ENCODE results near the gene ASH1L. TPM values are rescaled to one million over a fixed set of nuclear protein-coding genes. Genes with fewer than 3 reads are reported as not detected.

ASH1L gene
- total and polyA plus RNA-seq, 2 experiments from 2014 or later, result 23.6 to 24.7 TPM

DNA sequence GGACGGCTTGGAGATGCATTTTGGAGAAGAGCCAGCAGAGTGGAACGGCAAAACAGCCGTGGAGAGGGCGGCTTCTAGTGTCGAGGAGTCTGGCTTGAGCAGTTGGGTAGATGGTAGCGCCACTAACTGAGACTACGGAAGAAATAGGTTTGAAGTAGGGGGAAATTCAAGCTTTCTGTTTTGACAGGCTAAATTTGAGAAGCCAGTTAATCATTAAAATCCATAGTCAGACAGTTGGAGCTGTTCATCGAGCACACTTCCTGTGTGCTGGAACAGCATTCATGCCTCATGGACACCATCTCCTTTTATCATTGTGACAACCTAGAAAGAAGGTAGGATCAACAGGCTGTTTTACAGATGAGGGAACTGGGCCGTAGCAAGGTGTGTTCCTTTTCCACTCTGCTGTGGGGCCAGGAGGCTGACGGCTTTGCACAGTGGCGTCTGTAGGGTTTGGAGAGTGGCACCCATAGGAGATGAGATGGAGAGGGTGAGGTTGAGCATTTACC is 258.0 kb downstream of the ASH1L start:
- peaks cover 12% of the 10 kb centered on the region for H3K4me1 Mint-ChIP-seq
- H3K27me3 ChIP-seq (ENCODE audit: insufficient read depth), result no peaks in the 10 kb centered on the region
- H3K79me2 ChIP-seq (replicated peaks; ENCODE audit: insufficient read depth), result peaks cover 8% of the 10 kb centered on the region
- H3K4me3 ChIP-seq, result no peak overlapping the region
- TF ChIP-seq JUNB (IDR thresholded peaks at IDR 0.05; ENCODE audit: unreplicated experiment), result no peak
- TF ChIP-seq, protein P1, sequence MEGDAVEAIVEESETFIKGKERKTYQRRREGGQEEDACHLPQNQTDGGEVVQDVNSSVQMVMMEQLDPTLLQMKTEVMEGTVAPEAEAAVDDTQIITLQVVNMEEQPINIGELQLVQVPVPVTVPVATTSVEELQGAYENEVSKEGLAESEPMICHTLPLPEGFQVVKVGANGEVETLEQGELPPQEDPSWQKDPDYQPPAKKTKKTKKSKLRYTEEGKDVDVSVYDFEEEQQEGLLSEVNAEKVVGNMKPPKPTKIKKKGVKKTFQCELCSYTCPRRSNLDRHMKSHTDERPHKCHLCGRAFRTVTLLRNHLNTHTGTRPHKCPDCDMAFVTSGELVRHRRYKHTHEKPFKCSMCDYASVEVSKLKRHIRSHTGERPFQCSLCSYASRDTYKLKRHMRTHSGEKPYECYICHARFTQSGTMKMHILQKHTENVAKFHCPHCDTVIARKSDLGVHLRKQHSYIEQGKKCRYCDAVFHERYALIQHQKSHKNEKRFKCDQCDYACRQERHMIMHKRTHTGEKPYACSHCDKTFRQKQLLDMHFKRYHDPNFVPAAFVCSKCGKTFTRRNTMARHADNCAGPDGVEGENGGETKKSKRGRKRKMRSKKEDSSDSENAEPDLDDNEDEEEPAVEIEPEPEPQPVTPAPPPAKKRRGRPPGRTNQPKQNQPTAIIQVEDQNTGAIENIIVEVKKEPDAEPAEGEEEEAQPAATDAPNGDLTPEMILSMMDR (conservative IDR thresholded peaks at IDR 0.05; ENCODE audit: low read depth in 2 of 2), result no peak
- TF ChIP-seq, protein P2, sequence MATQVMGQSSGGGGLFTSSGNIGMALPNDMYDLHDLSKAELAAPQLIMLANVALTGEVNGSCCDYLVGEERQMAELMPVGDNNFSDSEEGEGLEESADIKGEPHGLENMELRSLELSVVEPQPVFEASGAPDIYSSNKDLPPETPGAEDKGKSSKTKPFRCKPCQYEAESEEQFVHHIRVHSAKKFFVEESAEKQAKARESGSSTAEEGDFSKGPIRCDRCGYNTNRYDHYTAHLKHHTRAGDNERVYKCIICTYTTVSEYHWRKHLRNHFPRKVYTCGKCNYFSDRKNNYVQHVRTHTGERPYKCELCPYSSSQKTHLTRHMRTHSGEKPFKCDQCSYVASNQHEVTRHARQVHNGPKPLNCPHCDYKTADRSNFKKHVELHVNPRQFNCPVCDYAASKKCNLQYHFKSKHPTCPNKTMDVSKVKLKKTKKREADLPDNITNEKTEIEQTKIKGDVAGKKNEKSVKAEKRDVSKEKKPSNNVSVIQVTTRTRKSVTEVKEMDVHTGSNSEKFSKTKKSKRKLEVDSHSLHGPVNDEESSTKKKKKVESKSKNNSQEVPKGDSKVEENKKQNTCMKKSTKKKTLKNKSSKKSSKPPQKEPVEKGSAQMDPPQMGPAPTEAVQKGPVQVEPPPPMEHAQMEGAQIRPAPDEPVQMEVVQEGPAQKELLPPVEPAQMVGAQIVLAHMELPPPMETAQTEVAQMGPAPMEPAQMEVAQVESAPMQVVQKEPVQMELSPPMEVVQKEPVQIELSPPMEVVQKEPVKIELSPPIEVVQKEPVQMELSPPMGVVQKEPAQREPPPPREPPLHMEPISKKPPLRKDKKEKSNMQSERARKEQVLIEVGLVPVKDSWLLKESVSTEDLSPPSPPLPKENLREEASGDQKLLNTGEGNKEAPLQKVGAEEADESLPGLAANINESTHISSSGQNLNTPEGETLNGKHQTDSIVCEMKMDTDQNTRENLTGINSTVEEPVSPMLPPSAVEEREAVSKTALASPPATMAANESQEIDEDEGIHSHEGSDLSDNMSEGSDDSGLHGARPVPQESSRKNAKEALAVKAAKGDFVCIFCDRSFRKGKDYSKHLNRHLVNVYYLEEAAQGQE (IDR thresholded peaks at IDR 0.05; ENCODE audit: unreplicated experiment), result no peak
- no peak for TF ChIP-seq POLR2AphosphoS5 (IDR thresholded peaks at IDR 0.05; ENCODE audit: low read depth)
- TF ChIP-seq ZNF114 (CRISPR knock-in tag; IDR thresholded peaks at IDR 0.05), result no peak
- TF ChIP-seq, protein P3, sequence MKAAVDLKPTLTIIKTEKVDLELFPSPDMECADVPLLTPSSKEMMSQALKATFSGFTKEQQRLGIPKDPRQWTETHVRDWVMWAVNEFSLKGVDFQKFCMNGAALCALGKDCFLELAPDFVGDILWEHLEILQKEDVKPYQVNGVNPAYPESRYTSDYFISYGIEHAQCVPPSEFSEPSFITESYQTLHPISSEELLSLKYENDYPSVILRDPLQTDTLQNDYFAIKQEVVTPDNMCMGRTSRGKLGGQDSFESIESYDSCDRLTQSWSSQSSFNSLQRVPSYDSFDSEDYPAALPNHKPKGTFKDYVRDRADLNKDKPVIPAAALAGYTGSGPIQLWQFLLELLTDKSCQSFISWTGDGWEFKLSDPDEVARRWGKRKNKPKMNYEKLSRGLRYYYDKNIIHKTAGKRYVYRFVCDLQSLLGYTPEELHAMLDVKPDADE (IDR thresholded peaks at IDR 0.05), result no peak
- no peak for TF ChIP-seq ZNF331 (CRISPR knock-in tag; IDR thresholded peaks at IDR 0.05; ENCODE audit: low read depth)
- no peak for TF ChIP-seq STAT1 (IDR thresholded peaks at IDR 0.05; ENCODE audit: unreplicated experiment)
- no peak for TF ChIP-seq EZH2phosphoT487 (IDR thresholded peaks at IDR 0.05; ENCODE audit: unreplicated experiment)
- no peak for TF ChIP-seq NANOG (IDR thresholded peaks at IDR 0.05; ENCODE audit: borderline replicate concordance)
- no peak for DNase-seq (ENCODE audit: low spot score)
- H3K36me3 Mint-ChIP-seq (ENCODE audit: low read depth), result peaks cover 3% of the 10 kb centered on the region; the same call in 1 of the 3 replicates
- H3K36me3 ChIP-seq (ENCODE audit: insufficient read depth), result no peaks in the 10 kb centered on the region
- H3K9me2 ChIP-seq (ENCODE audit: insufficient read depth), result no peaks in the 10 kb centered on the region
- H3K27me3 Mint-ChIP-seq (ENCODE audit: insufficient read depth, low read depth, poor library complexity), result peaks cover 10% of the 10 kb centered on the region
- H4K20me1 ChIP-seq (replicated peaks; ENCODE audit: insufficient read depth), result no peaks in the 10 kb centered on the region
- H3K27ac ChIP-seq (ENCODE audit: low read depth), result no peak overlapping the region
- H3K27ac Mint-ChIP-seq, result no peak overlapping the region
- H3K4me3 Mint-ChIP-seq, result no peak overlapping the region
- no peak overlapping the region for H2AFZ ChIP-seq
- H3K4me2 ChIP-seq, result no peak overlapping the region
- ATAC-seq, result no peak
- H3K4me1 ChIP-seq (ENCODE audit: insufficient read depth), result peaks cover 6% of the 10 kb centered on the region
- no peaks in the 10 kb centered on the region for H3K9me3 Mint-ChIP-seq
- peaks cover 8% of the 10 kb centered on the region; the same call in 1 of the 2 replicates for H3F3A ChIP-seq (replicated peaks; ENCODE audit: low read depth)

All from GM23338 (cell line).